Colonic mucosa (tissue), 4 donors: ENCODE measurements around the gene SPSB1. TPM values are rescaled to one million over a fixed set of nuclear protein-coding genes. Genes with fewer than 3 reads are reported as not detected.

ENCODE experiments used
- DNase-seq: peaks from one replicate; pipeline ENCODE4 v3.0.0-alpha.2; 2020
- H3K27ac ChIP-seq: fragments of 200-600 bp; one replicate; pipeline ENCODE4 v1.8.0; 2021
- H3K27me3 ChIP-seq: fragments of 200-600 bp; one replicate; pipeline ENCODE4 v1.8.0; 2021
- H3K36me3 ChIP-seq: fragments of 200-600 bp; one replicate; pipeline ENCODE4 v1.8.0; 2021
- H3K4me1 ChIP-seq: fragments of 200-600 bp; one replicate; pipeline ENCODE4 v1.8.0; 2021; ENCODE audit warnings: mild to moderate bottlenecking
- H3K4me3 ChIP-seq: fragments of 200-600 bp; one replicate; pipeline ENCODE4 v1.8.0; 2021
- H3K9ac ChIP-seq, 2 donors: one replicate each; pipeline ENCODE4 v1.7.0; 2013; ENCODE audit warnings: control low read depth in 2 of 2, low read depth in 2 of 2, low read length in 2 of 2
- H3K9me3 ChIP-seq: fragments of 200-600 bp; one replicate; pipeline ENCODE4 v1.8.0; 2021
- intact Hi-C: fragments of 100-400 bp; cut with DNase I; formaldehyde crosslinking; loops from one replicate; pipeline ENCODE4 v1.14.1; 2022
- total RNA-seq, 2 donors: library from RNA; stranded (reverse); fragmentation: NEBNext Ultra II Directional in 1 of 2; extraction: Animal tissue kit (Norgen Biotek cat#: 25700) in 1 of 2; gene quantifications; one replicate each; pipeline ENCODE4 v1.2.1, GENCODE V29; 2021
- TF ChIP-seq, protein P1 (sequence below): fragments of 200-600 bp; IDR thresholded peaks from one replicate; pipeline ENCODE4 v1.8.0; 2022; ENCODE audit warnings: antibody characterized with exemption, mild to moderate bottlenecking
- donor health status: healthy.
- donor health status: DM: no; HTN: no; CAD: no.
- donor health status: DM: no; HTN: no; CAD: no.

The SPSB1 gene
- total RNA-seq, 2 donors from 2014 or later: 14.9 to 28.7 TPM

DNA sequence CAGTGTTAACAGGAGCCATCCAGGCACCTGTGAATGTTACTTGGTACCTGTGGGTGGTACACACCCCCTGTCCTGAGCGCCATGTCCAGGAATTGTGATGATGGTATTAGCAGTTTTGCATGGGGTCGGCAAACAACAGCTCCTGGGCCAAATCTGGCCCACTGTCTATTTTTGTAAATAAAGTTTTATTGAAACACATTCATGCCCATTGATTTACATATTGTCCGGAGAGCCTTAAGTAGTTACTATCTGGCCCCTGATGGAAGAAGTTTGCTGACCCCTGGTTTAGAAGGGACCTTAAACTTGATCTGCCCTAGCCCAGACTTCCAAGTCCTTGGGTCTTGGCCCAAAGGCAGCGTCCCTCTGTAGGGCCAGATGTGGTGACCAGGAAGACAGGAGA is 58.3 kb downstream of the SPSB1 start:
- H3K4me1 ChIP-seq: no peaks in the 10 kb centered on the region
- DNase-seq: no peak
- no peak overlapping the region for H3K9ac ChIP-seq
- H3K9me3 ChIP-seq: no peaks in the 10 kb centered on the region
- H3K4me3 ChIP-seq: no peak overlapping the region
- intact Hi-C loops: no loop called here
- H3K27ac ChIP-seq: no peak overlapping the region
- no peaks in the 10 kb centered on the region for H3K27me3 ChIP-seq
- TF ChIP-seq, protein P1, sequence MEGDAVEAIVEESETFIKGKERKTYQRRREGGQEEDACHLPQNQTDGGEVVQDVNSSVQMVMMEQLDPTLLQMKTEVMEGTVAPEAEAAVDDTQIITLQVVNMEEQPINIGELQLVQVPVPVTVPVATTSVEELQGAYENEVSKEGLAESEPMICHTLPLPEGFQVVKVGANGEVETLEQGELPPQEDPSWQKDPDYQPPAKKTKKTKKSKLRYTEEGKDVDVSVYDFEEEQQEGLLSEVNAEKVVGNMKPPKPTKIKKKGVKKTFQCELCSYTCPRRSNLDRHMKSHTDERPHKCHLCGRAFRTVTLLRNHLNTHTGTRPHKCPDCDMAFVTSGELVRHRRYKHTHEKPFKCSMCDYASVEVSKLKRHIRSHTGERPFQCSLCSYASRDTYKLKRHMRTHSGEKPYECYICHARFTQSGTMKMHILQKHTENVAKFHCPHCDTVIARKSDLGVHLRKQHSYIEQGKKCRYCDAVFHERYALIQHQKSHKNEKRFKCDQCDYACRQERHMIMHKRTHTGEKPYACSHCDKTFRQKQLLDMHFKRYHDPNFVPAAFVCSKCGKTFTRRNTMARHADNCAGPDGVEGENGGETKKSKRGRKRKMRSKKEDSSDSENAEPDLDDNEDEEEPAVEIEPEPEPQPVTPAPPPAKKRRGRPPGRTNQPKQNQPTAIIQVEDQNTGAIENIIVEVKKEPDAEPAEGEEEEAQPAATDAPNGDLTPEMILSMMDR: no peak
- no peaks in the 10 kb centered on the region for H3K36me3 ChIP-seq

DNA sequence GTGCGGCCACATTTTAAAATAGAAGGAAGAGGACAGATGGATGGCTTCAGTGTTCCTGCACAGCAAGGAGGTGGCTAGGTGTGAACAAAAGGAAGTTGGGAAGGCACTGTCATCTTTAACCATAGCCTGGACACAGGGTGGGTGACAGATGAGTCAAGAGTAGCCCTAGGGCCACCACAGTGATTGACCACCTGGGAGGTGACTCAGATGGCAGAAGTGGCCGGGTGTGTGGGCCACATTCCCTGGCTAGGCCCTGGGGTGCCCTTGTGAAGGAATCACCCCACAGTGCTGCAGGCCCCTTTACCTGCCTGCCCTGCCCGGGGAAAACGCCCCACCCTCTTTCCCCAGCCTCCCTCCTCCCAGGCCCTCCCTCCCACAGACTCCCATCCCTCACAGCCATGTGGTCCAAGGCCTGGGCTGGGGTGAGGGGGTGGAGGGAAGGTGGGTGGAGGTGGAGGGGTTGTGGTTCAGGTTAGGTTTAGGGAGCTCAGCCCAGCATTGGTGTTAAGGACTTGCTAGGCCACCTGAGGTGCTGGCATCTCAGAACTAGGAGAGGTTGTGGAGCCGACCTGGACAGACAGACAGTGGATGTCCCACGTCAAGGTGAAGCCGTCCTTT is 59.1 kb downstream of the SPSB1 start:
- TF ChIP-seq, protein P1: no peak
- Histone ChIP-seq H3K27ac (no peak overlapping the region), H3K27me3 (no peaks in the 10 kb centered on the region), H3K4me3 (no peak overlapping the region), H3K9me3 (no peaks in the 10 kb centered on the region), H3K36me3 (no peaks in the 10 kb centered on the region), H3K9ac (peak overlapping the region in 1 of 2 donors; percentile 16), H3K4me1 (no peaks in the 10 kb centered on the region)
- intact Hi-C loops: no loop called here
- DNase-seq: no peak

DNA sequence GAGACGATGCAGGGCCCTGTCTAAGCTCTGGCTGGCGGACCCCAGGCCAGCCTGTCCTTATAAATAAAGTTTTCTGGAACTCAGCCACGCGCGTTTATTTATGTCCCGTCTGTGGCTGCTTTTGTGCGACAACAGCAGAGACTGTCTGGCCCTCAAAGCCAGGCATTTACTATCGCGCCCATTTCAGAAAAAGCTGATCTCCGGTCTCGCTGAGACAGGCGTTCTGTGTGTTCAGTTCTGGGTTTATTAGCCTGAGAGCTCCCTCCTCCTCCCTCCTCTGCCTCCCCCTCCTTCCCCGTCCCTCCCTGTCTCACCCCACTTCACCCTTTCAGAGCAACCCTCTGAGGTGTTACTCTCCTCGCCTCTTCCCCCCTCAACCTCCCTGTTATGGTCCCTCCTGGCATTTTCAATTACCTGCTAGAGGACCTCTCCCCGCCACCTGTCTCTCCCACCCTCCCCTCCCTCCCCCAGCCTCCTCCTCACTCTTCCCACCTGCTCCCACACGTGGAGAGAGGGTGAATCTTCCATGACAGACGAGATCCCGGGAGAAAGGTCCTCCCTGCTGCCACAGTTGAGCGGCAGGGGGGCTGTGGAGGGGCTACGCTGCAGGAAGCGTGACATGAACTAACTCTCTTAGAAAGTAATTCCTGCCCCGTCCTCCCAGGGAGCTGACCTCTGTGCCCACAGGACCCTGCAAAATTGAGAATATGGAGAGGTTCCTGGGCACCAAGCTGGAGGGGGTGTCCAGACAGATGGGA is 59.9 kb downstream of the SPSB1 start:
- TF ChIP-seq, protein P1: no peak
- no peak overlapping the region for H3K27ac ChIP-seq
- intact Hi-C loops: no loop called here
- no peaks in the 10 kb centered on the region for H3K27me3 ChIP-seq
- no peak for DNase-seq
- H3K9ac ChIP-seq: no peak overlapping the region
- no peak overlapping the region for H3K4me3 ChIP-seq
- no peaks in the 10 kb centered on the region for H3K4me1 ChIP-seq
- no peaks in the 10 kb centered on the region for H3K36me3 ChIP-seq
- no peaks in the 10 kb centered on the region for H3K9me3 ChIP-seq

DNA sequence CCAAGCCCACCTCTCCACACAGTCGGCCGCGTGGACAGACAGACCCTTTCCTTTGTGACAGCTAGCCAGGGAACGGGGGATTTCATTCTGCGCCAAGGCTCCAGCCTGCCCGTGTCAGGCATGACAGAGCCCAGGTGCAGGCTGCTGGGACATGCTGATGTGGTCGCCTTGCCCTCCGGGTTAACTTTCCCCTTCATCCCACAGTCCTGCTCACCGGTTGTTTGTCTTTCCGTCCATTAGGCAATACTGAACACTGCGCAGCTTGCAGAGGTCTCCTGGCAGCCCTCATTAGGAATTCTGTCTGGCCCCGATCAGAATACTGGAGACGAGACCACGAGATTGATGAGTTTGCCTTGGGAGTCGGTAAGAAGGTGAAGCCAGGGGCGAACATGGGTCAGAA is 62.8 kb downstream of the SPSB1 start:
- no peak overlapping the region for H3K9ac ChIP-seq
- no peak overlapping the region for H3K4me3 ChIP-seq
- no peaks in the 10 kb centered on the region for H3K9me3 ChIP-seq
- H3K36me3 ChIP-seq: no peaks in the 10 kb centered on the region
- TF ChIP-seq, protein P1: no peak
- H3K4me1 ChIP-seq: no peaks in the 10 kb centered on the region
- intact Hi-C loops: no loop called here
- no peak for DNase-seq
- no peak overlapping the region for H3K27ac ChIP-seq
- no peaks in the 10 kb centered on the region for H3K27me3 ChIP-seq

DNA sequence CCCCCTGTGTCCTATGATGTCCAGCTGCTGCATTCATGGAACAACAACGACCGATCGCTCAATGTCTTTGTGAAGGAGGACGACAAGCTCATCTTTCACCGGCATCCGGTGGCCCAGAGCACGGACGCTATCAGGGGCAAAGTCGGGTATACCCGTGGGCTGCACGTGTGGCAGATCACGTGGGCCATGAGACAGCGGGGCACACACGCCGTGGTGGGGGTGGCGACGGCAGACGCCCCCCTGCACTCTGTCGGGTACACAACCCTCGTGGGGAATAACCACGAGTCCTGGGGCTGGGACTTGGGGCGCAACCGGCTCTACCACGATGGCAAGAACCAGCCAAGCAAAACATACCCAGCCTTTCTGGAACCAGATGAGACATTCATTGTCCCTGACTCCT is 63.3 kb downstream of the SPSB1 start:
- Histone ChIP-seq H3K4me3 (no peak overlapping the region), H3K27ac (no peak overlapping the region), H3K9ac (no peak overlapping the region), H3K9me3 (no peaks in the 10 kb centered on the region), H3K4me1 (no peaks in the 10 kb centered on the region), H3K27me3 (no peaks in the 10 kb centered on the region), H3K36me3 (no peaks in the 10 kb centered on the region)
- TF ChIP-seq, protein P1: no peak
- DNase-seq: no peak
- intact Hi-C loops: no loop called here
